Measurements from ENCODE around the gene IQSEC1.

The IQSEC1 gene

GRCh38 chr3:13116426-13116825 is 43.2 kb upstream of the IQSEC1 start:
- Histone ChIP-seq H3K4me3 (no peak overlapping the region), H3K27ac (no peak overlapping the region)
- DNase-seq (ENCODE audit: low spot score) = no peak
- no peak for TF ChIP-seq CTCF (IDR thresholded peaks at IDR 0.05)

- Histone ChIP-seq H3K4me3 (no peak overlapping the region), H3K27ac (no peak overlapping the region)
- peak; percentile 11 for DNase-seq (ENCODE audit: low spot score)
- no peak for TF ChIP-seq CTCF (IDR thresholded peaks at IDR 0.05)
Measured at GRCh38 chr3:13115991-13116390, 42.8 kb upstream of the IQSEC1 start.

- DNase-seq (ENCODE audit: low spot score) = no peak
- Histone ChIP-seq H3K27ac (no peak overlapping the region), H3K4me3 (no peak overlapping the region)
- no peak for TF ChIP-seq CTCF (IDR thresholded peaks at IDR 0.05)
Measured at GRCh38 chr3:13115576-13115910, 42.3 kb upstream of the IQSEC1 start.

- Histone ChIP-seq H3K4me3 (no peak overlapping the region), H3K27ac (no peak overlapping the region)
- peak; percentile 66 for DNase-seq (ENCODE audit: low spot score)
- TF ChIP-seq CTCF (IDR thresholded peaks at IDR 0.05) = no peak
Measured at GRCh38 chr3:13114811-13115575, 41.8 kb upstream of the IQSEC1 start.

- no peak overlapping the region for H3K4me3 ChIP-seq
- no peak for TF ChIP-seq CTCF (IDR thresholded peaks at IDR 0.05)
- peak; percentile 55 for DNase-seq (ENCODE audit: low spot score)
- H3K27ac ChIP-seq = no peak overlapping the region
Measured at GRCh38 chr3:13113346-13114330, 40.4 kb upstream of the IQSEC1 start.

- no peak for TF ChIP-seq CTCF (IDR thresholded peaks at IDR 0.05)
- H3K27ac ChIP-seq = no peak overlapping the region
- peak; percentile 54 for DNase-seq (ENCODE audit: low spot score)
- no peak overlapping the region for H3K4me3 ChIP-seq
Measured at GRCh38 chr3:13112521-13113345, 39.5 kb upstream of the IQSEC1 start.

Data from coronary artery (tissue), 2 donors.